ENCODE results near the gene NAA38.
A peak's percentile ranks its signal among the peaks of the same experiment; 100 is the strongest.

Gene NAA38

GRCh38 chr17:7842380-7843256 is 14.7 kb downstream of the NAA38 start (continued):
- TF ChIP-seq ZSCAN4 (tag by site-specific recombination; IDR thresholded peaks at IDR 0.05) (0 out of 2 replicates have a peak, but pooled peaks have one; percentile 6), BCL11B (tag by site-specific recombination; IDR thresholded peaks at IDR 0.05; ENCODE audit: low read depth) (peak; percentile 57), ZNF654 (tag by site-specific recombination; IDR thresholded peaks at IDR 0.05; ENCODE audit: low read depth) (no peak), KLF8 (tag by site-specific recombination; IDR thresholded peaks at IDR 0.05) (peak; percentile 73), ZEB2 (tag by site-specific recombination; IDR thresholded peaks at IDR 0.05) (peak; percentile 71), SCRT2 (tag by site-specific recombination; IDR thresholded peaks at IDR 0.05) (peak; percentile 78), ZNF837 (tag by site-specific recombination; IDR thresholded peaks at IDR 0.05) (no peak), GLIS2 (tag by site-specific recombination; IDR thresholded peaks at IDR 0.05) (peak; percentile 96), ZNF629 (tag by site-specific recombination; IDR thresholded peaks at IDR 0.05) (peak; percentile 58), SP3 (tag by site-specific recombination; IDR thresholded peaks at IDR 0.05) (peak; percentile 67), BCL11A (tag by site-specific recombination; IDR thresholded peaks at IDR 0.05; ENCODE audit: low read depth) (peak; percentile 53; the same call in 1 of the 2 replicates), ZNF324 (tag by site-specific recombination; IDR thresholded peaks at IDR 0.05) (no peak; the same call in 1 of the 2 replicates), SP2 (tag by site-specific recombination; IDR thresholded peaks at IDR 0.05) (peak; percentile 50), ZBTB17 (tag by site-specific recombination; IDR thresholded peaks at IDR 0.05) (peak; percentile 74), ZBTB44 (tag by site-specific recombination; IDR thresholded peaks at IDR 0.05) (no peak), ZNF785 (tag by site-specific recombination; IDR thresholded peaks at IDR 0.05) (no peak), ZNF501 (tag by site-specific recombination; IDR thresholded peaks at IDR 0.05) (0 out of 2 replicates have a peak, but pooled peaks have one; percentile 17), EGR2 (tag by site-specific recombination; IDR thresholded peaks at IDR 0.05; ENCODE audit: low read depth) (peak; percentile 96), ZXDB (tag by site-specific recombination; IDR thresholded peaks at IDR 0.05) (no peak), ZNF621 (tag by site-specific recombination; IDR thresholded peaks at IDR 0.05) (no peak)
- TF ChIP-seq, protein P1, sequence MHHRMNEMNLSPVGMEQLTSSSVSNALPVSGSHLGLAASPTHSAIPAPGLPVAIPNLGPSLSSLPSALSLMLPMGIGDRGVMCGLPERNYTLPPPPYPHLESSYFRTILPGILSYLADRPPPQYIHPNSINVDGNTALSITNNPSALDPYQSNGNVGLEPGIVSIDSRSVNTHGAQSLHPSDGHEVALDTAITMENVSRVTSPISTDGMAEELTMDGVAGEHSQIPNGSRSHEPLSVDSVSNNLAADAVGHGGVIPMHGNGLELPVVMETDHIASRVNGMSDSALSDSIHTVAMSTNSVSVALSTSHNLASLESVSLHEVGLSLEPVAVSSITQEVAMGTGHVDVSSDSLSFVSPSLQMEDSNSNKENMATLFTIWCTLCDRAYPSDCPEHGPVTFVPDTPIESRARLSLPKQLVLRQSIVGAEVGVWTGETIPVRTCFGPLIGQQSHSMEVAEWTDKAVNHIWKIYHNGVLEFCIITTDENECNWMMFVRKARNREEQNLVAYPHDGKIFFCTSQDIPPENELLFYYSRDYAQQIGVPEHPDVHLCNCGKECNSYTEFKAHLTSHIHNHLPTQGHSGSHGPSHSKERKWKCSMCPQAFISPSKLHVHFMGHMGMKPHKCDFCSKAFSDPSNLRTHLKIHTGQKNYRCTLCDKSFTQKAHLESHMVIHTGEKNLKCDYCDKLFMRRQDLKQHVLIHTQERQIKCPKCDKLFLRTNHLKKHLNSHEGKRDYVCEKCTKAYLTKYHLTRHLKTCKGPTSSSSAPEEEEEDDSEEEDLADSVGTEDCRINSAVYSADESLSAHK (tag by site-specific recombination; IDR thresholded peaks at IDR 0.05): no peak
- TF ChIP-seq, protein P2, sequence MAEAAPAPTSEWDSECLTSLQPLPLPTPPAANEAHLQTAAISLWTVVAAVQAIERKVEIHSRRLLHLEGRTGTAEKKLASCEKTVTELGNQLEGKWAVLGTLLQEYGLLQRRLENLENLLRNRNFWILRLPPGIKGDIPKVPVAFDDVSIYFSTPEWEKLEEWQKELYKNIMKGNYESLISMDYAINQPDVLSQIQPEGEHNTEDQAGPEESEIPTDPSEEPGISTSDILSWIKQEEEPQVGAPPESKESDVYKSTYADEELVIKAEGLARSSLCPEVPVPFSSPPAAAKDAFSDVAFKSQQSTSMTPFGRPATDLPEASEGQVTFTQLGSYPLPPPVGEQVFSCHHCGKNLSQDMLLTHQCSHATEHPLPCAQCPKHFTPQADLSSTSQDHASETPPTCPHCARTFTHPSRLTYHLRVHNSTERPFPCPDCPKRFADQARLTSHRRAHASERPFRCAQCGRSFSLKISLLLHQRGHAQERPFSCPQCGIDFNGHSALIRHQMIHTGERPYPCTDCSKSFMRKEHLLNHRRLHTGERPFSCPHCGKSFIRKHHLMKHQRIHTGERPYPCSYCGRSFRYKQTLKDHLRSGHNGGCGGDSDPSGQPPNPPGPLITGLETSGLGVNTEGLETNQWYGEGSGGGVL (tag by site-specific recombination; IDR thresholded peaks at IDR 0.05): peak; percentile 89
- TF ChIP-seq, protein P3, sequence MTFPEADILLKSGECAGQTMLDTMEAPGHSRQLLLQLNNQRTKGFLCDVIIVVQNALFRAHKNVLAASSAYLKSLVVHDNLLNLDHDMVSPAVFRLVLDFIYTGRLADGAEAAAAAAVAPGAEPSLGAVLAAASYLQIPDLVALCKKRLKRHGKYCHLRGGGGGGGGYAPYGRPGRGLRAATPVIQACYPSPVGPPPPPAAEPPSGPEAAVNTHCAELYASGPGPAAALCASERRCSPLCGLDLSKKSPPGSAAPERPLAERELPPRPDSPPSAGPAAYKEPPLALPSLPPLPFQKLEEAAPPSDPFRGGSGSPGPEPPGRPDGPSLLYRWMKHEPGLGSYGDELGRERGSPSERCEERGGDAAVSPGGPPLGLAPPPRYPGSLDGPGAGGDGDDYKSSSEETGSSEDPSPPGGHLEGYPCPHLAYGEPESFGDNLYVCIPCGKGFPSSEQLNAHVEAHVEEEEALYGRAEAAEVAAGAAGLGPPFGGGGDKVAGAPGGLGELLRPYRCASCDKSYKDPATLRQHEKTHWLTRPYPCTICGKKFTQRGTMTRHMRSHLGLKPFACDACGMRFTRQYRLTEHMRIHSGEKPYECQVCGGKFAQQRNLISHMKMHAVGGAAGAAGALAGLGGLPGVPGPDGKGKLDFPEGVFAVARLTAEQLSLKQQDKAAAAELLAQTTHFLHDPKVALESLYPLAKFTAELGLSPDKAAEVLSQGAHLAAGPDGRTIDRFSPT (tag by site-specific recombination; IDR thresholded peaks at IDR 0.05): peak; percentile 27
- TF ChIP-seq, protein P4, sequence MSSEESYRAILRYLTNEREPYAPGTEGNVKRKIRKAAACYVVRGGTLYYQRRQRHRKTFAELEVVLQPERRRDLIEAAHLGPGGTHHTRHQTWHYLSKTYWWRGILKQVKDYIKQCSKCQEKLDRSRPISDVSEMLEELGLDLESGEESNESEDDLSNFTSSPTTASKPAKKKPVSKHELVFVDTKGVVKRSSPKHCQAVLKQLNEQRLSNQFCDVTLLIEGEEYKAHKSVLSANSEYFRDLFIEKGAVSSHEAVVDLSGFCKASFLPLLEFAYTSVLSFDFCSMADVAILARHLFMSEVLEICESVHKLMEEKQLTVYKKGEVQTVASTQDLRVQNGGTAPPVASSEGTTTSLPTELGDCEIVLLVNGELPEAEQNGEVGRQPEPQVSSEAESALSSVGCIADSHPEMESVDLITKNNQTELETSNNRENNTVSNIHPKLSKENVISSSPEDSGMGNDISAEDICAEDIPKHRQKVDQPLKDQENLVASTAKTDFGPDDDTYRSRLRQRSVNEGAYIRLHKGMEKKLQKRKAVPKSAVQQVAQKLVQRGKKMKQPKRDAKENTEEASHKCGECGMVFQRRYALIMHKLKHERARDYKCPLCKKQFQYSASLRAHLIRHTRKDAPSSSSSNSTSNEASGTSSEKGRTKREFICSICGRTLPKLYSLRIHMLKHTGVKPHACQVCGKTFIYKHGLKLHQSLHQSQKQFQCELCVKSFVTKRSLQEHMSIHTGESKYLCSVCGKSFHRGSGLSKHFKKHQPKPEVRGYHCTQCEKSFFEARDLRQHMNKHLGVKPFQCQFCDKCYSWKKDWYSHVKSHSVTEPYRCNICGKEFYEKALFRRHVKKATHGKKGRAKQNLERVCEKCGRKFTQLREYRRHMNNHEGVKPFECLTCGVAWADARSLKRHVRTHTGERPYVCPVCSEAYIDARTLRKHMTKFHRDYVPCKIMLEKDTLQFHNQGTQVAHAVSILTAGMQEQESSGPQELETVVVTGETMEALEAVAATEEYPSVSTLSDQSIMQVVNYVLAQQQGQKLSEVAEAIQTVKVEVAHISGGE (tag by site-specific recombination; conservative IDR thresholded peaks at IDR 0.05; ENCODE audit: low read depth): peak; percentile 97
- TF ChIP-seq, protein P5, sequence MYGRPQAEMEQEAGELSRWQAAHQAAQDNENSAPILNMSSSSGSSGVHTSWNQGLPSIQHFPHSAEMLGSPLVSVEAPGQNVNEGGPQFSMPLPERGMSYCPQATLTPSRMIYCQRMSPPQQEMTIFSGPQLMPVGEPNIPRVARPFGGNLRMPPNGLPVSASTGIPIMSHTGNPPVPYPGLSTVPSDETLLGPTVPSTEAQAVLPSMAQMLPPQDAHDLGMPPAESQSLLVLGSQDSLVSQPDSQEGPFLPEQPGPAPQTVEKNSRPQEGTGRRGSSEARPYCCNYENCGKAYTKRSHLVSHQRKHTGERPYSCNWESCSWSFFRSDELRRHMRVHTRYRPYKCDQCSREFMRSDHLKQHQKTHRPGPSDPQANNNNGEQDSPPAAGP (tag by site-specific recombination; IDR thresholded peaks at IDR 0.05): peak; percentile 87

All from HEK293 (cell line).